ENCODE results near the gene EVC2.

The EVC2 gene

GRCh38 chr4:5666741-5667140 is 41.6 kb downstream of the EVC2 start:
- no peak for DNase-seq

- DNase-seq: no peak
These were observed 43.6 kb downstream of the EVC2 start for GRCh38 chr4:5664778-5665177.

GRCh38 chr4:5662555-5662954 is 45.8 kb downstream of the EVC2 start:
- no peak for DNase-seq

GRCh38 chr4:5661237-5661636 is 47.1 kb downstream of the EVC2 start:
- DNase-seq: no peak

GRCh38 chr4:5660185-5660584 is 48.2 kb downstream of the EVC2 start:
- no peak for DNase-seq

- DNase-seq: no peak
These were observed 49.4 kb downstream of the EVC2 start for GRCh38 chr4:5658974-5659373.

- no peak for DNase-seq
These were observed 51.9 kb downstream of the EVC2 start for GRCh38 chr4:5656415-5656814.

GRCh38 chr4:5654791-5655190 is 53.6 kb downstream of the EVC2 start:
- no peak for DNase-seq

- no peak for DNase-seq
These were observed 57.3 kb downstream of the EVC2 start for GRCh38 chr4:5651089-5651488.

- DNase-seq: no peak
These were observed 58.3 kb downstream of the EVC2 start for GRCh38 chr4:5650040-5650439.

GRCh38 chr4:5647351-5647750 is 61.0 kb downstream of the EVC2 start:
- no peak for DNase-seq

GRCh38 chr4:5640096-5640495 is 68.3 kb downstream of the EVC2 start:
- no peak for DNase-seq

GRCh38 chr4:5639556-5639955 is 68.8 kb downstream of the EVC2 start:
- no peak for DNase-seq

GRCh38 chr4:5638976-5639375 is 69.4 kb downstream of the EVC2 start:
- DNase-seq: no peak

GRCh38 chr4:5638316-5638715 is 70.0 kb downstream of the EVC2 start:
- DNase-seq: no peak

- no peak for DNase-seq
These were observed 71.3 kb downstream of the EVC2 start for GRCh38 chr4:5636766-5637670.

- no peak for DNase-seq
These were observed 72.5 kb downstream of the EVC2 start for GRCh38 chr4:5635826-5636195.

GRCh38 chr4:5632571-5632970 is 75.8 kb downstream of the EVC2 start:
- no peak for DNase-seq

- no peak for DNase-seq
These were observed 76.3 kb downstream of the EVC2 start for GRCh38 chr4:5632066-5632440.

GRCh38 chr4:5631352-5632065 is 76.8 kb downstream of the EVC2 start:
- DNase-seq: no peak

GRCh38 chr4:5630762-5631161 is 77.6 kb downstream of the EVC2 start:
- DNase-seq: no peak

GRCh38 chr4:5629542-5629941 is 78.8 kb downstream of the EVC2 start:
- no peak for DNase-seq

GRCh38 chr4:5626913-5627312 is 81.4 kb downstream of the EVC2 start:
- DNase-seq: no peak

GRCh38 chr4:5622596-5622995 is 85.8 kb downstream of the EVC2 start:
- DNase-seq: no peak

Data from NCI-H524 treated with DMSO at 0.1 percent for 48 hours (cell line).